ENCODE measurements around the gene ABCC4. TPM values are rescaled to one million over a fixed set of nuclear protein-coding genes. Genes with fewer than 3 reads are reported as not detected.

The ABCC4 gene
- total RNA-seq, 1 experiment from 2014 or later = 12.5 TPM

DNA sequence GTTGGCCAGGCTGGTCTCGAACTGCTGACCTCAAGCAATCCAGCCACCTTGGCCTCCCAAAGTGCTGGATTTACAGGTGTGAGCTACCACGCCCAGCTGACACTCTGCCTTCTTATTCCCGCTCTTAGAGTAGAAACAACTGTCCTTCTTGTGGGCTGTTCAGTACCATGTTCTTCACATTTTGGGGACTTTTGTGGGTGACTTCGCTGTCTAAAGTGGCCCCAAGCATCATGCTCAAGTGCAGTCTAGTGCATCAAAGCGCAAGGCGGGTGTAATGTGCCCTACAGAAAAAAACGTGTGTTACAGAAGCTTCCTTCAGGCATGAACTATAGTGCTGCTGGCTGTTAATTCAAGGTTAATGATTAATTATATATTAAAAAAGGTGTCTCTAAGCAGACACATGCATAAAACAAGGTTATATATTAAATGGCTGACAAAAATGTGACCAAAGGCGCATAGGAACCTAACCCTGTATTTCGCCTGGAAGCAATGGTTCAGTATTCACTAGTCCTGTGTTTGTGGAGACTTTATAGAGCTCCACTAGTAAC is 38.3 kb downstream of the ABCC4 start:
- H3K27me3 Mint-ChIP-seq (ENCODE audit: unreplicated experiment) = no peaks in the 10 kb centered on the region
- DNase-seq = no peak
- CTCF ChIA-PET = no interaction called here
- TF ChIP-seq, protein P1, sequence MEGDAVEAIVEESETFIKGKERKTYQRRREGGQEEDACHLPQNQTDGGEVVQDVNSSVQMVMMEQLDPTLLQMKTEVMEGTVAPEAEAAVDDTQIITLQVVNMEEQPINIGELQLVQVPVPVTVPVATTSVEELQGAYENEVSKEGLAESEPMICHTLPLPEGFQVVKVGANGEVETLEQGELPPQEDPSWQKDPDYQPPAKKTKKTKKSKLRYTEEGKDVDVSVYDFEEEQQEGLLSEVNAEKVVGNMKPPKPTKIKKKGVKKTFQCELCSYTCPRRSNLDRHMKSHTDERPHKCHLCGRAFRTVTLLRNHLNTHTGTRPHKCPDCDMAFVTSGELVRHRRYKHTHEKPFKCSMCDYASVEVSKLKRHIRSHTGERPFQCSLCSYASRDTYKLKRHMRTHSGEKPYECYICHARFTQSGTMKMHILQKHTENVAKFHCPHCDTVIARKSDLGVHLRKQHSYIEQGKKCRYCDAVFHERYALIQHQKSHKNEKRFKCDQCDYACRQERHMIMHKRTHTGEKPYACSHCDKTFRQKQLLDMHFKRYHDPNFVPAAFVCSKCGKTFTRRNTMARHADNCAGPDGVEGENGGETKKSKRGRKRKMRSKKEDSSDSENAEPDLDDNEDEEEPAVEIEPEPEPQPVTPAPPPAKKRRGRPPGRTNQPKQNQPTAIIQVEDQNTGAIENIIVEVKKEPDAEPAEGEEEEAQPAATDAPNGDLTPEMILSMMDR (IDR thresholded peaks at IDR 0.05; ENCODE audit: unreplicated experiment) = no peak
- intact Hi-C loops (cut with micrococcal nuclease; ENCODE audit: unreplicated experiment) = no loop called here
- no peak overlapping the region for H3K4me3 Mint-ChIP-seq (ENCODE audit: low read depth, unreplicated experiment)
- peaks cover 30% of the 10 kb centered on the region for H3K4me1 Mint-ChIP-seq (ENCODE audit: low read depth, unreplicated experiment)
- peaks cover 15% of the 10 kb centered on the region for H3K36me3 Mint-ChIP-seq (ENCODE audit: insufficient read depth, unreplicated experiment)
- H3K9me3 Mint-ChIP-seq (ENCODE audit: low read depth, unreplicated experiment) = peaks cover 6% of the 10 kb centered on the region
- BruUV-seq (replicated peaks) = no TSS peak
- H3K27ac Mint-ChIP-seq (ENCODE audit: unreplicated experiment) = no peak overlapping the region

DNA sequence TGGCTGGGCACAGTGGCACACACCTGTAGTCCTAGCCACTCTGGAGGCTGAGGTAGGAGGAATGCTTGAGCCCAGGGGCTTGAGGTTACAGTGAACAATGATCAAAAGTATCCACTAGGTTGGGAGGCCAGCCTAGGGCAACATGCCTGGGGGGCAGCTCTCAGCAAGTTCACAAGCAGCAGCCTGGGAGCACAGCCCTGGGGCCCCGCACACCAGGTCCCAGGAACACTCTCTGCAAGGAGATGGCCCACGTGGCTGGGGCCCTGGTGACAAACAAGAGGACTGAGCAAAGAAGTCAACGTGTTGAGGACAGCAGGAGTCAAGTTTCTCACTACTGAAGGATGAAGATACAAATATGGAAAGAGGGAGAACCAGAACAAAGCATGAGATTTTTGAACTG is 39.3 kb downstream of the ABCC4 start:
- H3K4me1 Mint-ChIP-seq (ENCODE audit: low read depth, unreplicated experiment) = peaks cover 21% of the 10 kb centered on the region
- intact Hi-C loops (cut with micrococcal nuclease; ENCODE audit: unreplicated experiment) = no loop called here
- H3K9me3 Mint-ChIP-seq (ENCODE audit: low read depth, unreplicated experiment) = peaks cover 6% of the 10 kb centered on the region
- H3K36me3 Mint-ChIP-seq (ENCODE audit: insufficient read depth, unreplicated experiment) = peaks cover 11% of the 10 kb centered on the region
- no peak overlapping the region for H3K27ac Mint-ChIP-seq (ENCODE audit: unreplicated experiment)
- TF ChIP-seq, protein P1 (IDR thresholded peaks at IDR 0.05; ENCODE audit: unreplicated experiment) = no peak
- H3K4me3 Mint-ChIP-seq (ENCODE audit: low read depth, unreplicated experiment) = no peak overlapping the region
- no peak for DNase-seq
- BruUV-seq (replicated peaks) = no TSS peak
- H3K27me3 Mint-ChIP-seq (ENCODE audit: unreplicated experiment) = no peaks in the 10 kb centered on the region
- CTCF ChIA-PET = no interaction called here

DNA sequence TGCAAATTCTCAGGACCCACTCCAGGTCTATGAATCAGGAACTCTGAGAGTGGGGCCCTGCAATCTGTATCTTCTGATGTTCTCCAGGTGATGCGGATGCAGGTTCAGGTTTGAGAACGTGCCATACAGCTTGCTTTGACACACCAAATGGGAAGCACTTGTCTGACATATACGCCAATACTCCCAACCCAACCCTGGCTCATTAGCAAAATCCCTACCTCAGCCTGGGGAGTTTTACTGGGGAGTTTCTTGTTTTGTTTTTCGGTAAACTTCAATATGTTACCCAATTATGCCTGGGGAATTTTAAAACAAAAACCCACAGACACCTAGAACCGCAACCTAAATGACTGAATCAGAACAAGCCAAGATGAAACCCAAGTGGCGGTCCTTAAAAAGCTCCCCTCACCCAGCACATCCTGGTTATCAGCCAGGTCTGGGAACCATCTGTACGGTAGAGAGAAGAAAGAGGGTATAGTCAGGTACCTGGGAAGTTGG is 41.2 kb downstream of the ABCC4 start:
- intact Hi-C loops (cut with micrococcal nuclease; ENCODE audit: unreplicated experiment) = no loop called here
- Mint-ChIP-seq H3K4me3 (ENCODE audit: low read depth, unreplicated experiment) (no peak overlapping the region), H3K27ac (ENCODE audit: unreplicated experiment) (peak overlapping the region; percentile 50), H3K4me1 (ENCODE audit: low read depth, unreplicated experiment) (peaks cover 32% of the 10 kb centered on the region), H3K9me3 (ENCODE audit: low read depth, unreplicated experiment) (peaks cover 7% of the 10 kb centered on the region), H3K27me3 (ENCODE audit: unreplicated experiment) (no peaks in the 10 kb centered on the region), H3K36me3 (ENCODE audit: insufficient read depth, unreplicated experiment) (peaks cover 11% of the 10 kb centered on the region)
- CTCF ChIA-PET = interaction anchor here (1.5 kb wide), 1 partner anchor 71 kb away, joined by 3 read pairs; no protein-coding TSS in a partner anchor
- DNase-seq = no peak
- no TSS peak for BruUV-seq (replicated peaks)
- TF ChIP-seq, protein P1 (IDR thresholded peaks at IDR 0.05; ENCODE audit: unreplicated experiment) = no peak

DNA sequence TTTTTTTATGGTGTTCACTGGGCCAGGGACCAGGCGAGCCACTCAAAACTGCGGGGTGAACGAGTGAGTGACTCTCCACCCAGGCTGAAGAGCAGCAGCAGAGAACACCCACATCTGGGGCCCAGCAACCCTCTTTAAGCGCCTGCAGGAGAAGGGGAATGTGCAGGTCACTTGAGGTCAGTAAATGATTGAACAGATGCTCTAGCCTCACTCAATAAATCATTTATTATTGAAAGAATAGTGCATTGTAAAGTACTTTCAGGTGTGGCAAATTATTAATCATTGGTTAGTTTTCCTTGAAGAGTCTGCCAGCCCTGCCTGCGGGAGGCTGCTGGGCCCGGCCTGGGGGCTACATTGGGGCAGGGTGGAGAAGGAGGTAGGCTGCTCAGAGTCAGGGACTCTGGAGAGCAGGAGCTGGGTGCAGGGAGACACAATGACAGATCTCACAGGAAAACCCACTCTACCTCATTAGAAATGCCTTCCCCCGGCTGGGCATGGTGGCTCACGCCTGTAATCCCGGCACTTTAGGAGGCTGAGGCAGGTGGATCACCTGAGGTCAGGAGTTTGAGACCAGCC is 42.5 kb downstream of the ABCC4 start:
- intact Hi-C loops (cut with micrococcal nuclease; ENCODE audit: unreplicated experiment) = no loop called here
- Mint-ChIP-seq H3K36me3 (ENCODE audit: insufficient read depth, unreplicated experiment) (peaks cover 11% of the 10 kb centered on the region), H3K4me1 (ENCODE audit: low read depth, unreplicated experiment) (peaks cover 42% of the 10 kb centered on the region), H3K9me3 (ENCODE audit: low read depth, unreplicated experiment) (peaks cover 7% of the 10 kb centered on the region), H3K4me3 (ENCODE audit: low read depth, unreplicated experiment) (peak overlapping the region; percentile 5), H3K27ac (ENCODE audit: unreplicated experiment) (peak overlapping the region; percentile 88), H3K27me3 (ENCODE audit: unreplicated experiment) (no peaks in the 10 kb centered on the region)
- no TSS peak for BruUV-seq (replicated peaks)
- TF ChIP-seq, protein P1 (IDR thresholded peaks at IDR 0.05; ENCODE audit: unreplicated experiment) = no peak
- CTCF ChIA-PET = no interaction called here
- peak; percentile 40 for DNase-seq
